ENCODE data around the gene ELP1. TPM values are rescaled to one million over a fixed set of nuclear protein-coding genes. Genes with fewer than 3 reads are reported as not detected.

Gene ELP1
- total RNA-seq, 1 experiment from 2014 or later, result 36.9 TPM

- POLR2A ChIA-PET, result interaction anchor here (0.5 to 2.0 kb wide), 4 partner anchors 17 to 333 kb away, joined by 3 to 11 read pairs (median 4); no protein-coding TSS in a partner anchor
- no peak for TF ChIP-seq CTCF (IDR thresholded peaks at IDR 0.05; ENCODE audit: unreplicated experiment)
- Mint-ChIP-seq H3K27me3 (ENCODE audit: insufficient read depth, unreplicated experiment) (no peaks in the 10 kb centered on the region), H3K27ac (ENCODE audit: low read depth, unreplicated experiment) (peak overlapping the region; percentile 35), H3K4me1 (ENCODE audit: insufficient read depth, unreplicated experiment) (peaks cover 18% of the 10 kb centered on the region), H3K4me3 (ENCODE audit: unreplicated experiment) (no peak overlapping the region), H3K36me3 (ENCODE audit: insufficient read depth, unreplicated experiment) (peaks cover 41% of the 10 kb centered on the region), H3K9me3 (ENCODE audit: unreplicated experiment) (no peaks in the 10 kb centered on the region)
- BruUV-seq (replicated peaks), result no TSS peak
- CTCF ChIA-PET, result interaction anchor here (0.6 to 1.6 kb wide), 4 partner anchors 35 to 80 kb away, joined by 3 to 6 read pairs (median 3); partner anchors contain the start of genes ABITRAM and ELP1
- peak; percentile 96 for DNase-seq (ENCODE audit: unreplicated experiment)
- intact Hi-C loops (cut with micrococcal nuclease), result loop anchor here (5.0 kb wide), 1 partner anchor 33 kb away; no protein-coding TSS in a partner anchor
These were observed 48.1 kb downstream of the ELP1 start for GRCh38 chr9:108885643-108886348.

- Mint-ChIP-seq H3K4me3 (ENCODE audit: unreplicated experiment) (no peak overlapping the region), H3K4me1 (ENCODE audit: insufficient read depth, unreplicated experiment) (peaks cover 18% of the 10 kb centered on the region), H3K9me3 (ENCODE audit: unreplicated experiment) (no peaks in the 10 kb centered on the region), H3K27ac (ENCODE audit: low read depth, unreplicated experiment) (no peak overlapping the region), H3K27me3 (ENCODE audit: insufficient read depth, unreplicated experiment) (no peaks in the 10 kb centered on the region), H3K36me3 (ENCODE audit: insufficient read depth, unreplicated experiment) (peaks cover 38% of the 10 kb centered on the region)
- DNase-seq (ENCODE audit: unreplicated experiment), result no peak
- TF ChIP-seq CTCF (IDR thresholded peaks at IDR 0.05; ENCODE audit: unreplicated experiment), result no peak
- POLR2A ChIA-PET, result interaction anchor here (0.7 to 1.3 kb wide), 2 partner anchors 16 to 420 kb away, joined by 3 to 9 read pairs; no protein-coding TSS in a partner anchor
- intact Hi-C loops (cut with micrococcal nuclease), result loop anchor here (5.0 kb wide), 1 partner anchor 32 kb away; no protein-coding TSS in a partner anchor
- no TSS peak for BruUV-seq (replicated peaks)
- CTCF ChIA-PET, result interaction anchor here (1.0 to 1.2 kb wide), 2 partner anchors 34 to 67 kb away, joined by 3 read pairs; no protein-coding TSS in a partner anchor
These were observed 49.2 kb downstream of the ELP1 start for GRCh38 chr9:108884701-108885100.

GRCh38 chr9:108883085-108883484, 50.8 kb downstream of the ELP1 start:
- peaks cover 18% of the 10 kb centered on the region for H3K4me1 Mint-ChIP-seq (ENCODE audit: insufficient read depth, unreplicated experiment)
- ChIA-PET CTCF (interaction anchor here (0.7 to 1.2 kb wide), 2 partner anchors 22 to 899 kb away, joined by 4 read pairs; no protein-coding TSS in a partner anchor), POLR2A (interaction anchor here (0.9 to 1.3 kb wide), 3 partner anchors 12 to 22 kb away, joined by 3 read pairs; no protein-coding TSS in a partner anchor)
- no peak for DNase-seq (ENCODE audit: unreplicated experiment)
- no peak overlapping the region for H3K27ac Mint-ChIP-seq (ENCODE audit: low read depth, unreplicated experiment)
- H3K9me3 Mint-ChIP-seq (ENCODE audit: unreplicated experiment), result no peaks in the 10 kb centered on the region
- H3K4me3 Mint-ChIP-seq (ENCODE audit: unreplicated experiment), result no peak overlapping the region
- BruUV-seq (replicated peaks), result no TSS peak
- peaks cover 48% of the 10 kb centered on the region for H3K36me3 Mint-ChIP-seq (ENCODE audit: insufficient read depth, unreplicated experiment)
- TF ChIP-seq CTCF (IDR thresholded peaks at IDR 0.05; ENCODE audit: unreplicated experiment), result no peak
- intact Hi-C loops (cut with micrococcal nuclease), result no loop called here
- no peaks in the 10 kb centered on the region for H3K27me3 Mint-ChIP-seq (ENCODE audit: insufficient read depth, unreplicated experiment)

- no peak overlapping the region for H3K27ac Mint-ChIP-seq (ENCODE audit: low read depth, unreplicated experiment)
- no peaks in the 10 kb centered on the region for H3K9me3 Mint-ChIP-seq (ENCODE audit: unreplicated experiment)
- ChIA-PET CTCF (no interaction called here), POLR2A (interaction anchor here (0.6 to 1.3 kb wide), 3 partner anchors 9 to 14 kb away, joined by 3 read pairs; no protein-coding TSS in a partner anchor)
- peaks cover 18% of the 10 kb centered on the region for H3K4me1 Mint-ChIP-seq (ENCODE audit: insufficient read depth, unreplicated experiment)
- H3K4me3 Mint-ChIP-seq (ENCODE audit: unreplicated experiment), result no peak overlapping the region
- TF ChIP-seq CTCF (IDR thresholded peaks at IDR 0.05; ENCODE audit: unreplicated experiment), result no peak
- no peak for DNase-seq (ENCODE audit: unreplicated experiment)
- H3K27me3 Mint-ChIP-seq (ENCODE audit: insufficient read depth, unreplicated experiment), result no peaks in the 10 kb centered on the region
- peaks cover 56% of the 10 kb centered on the region for H3K36me3 Mint-ChIP-seq (ENCODE audit: insufficient read depth, unreplicated experiment)
- no TSS peak for BruUV-seq (replicated peaks)
- intact Hi-C loops (cut with micrococcal nuclease), result no loop called here
These were observed 51.7 kb downstream of the ELP1 start for GRCh38 chr9:108882052-108882888.
